HEK293T (cell line): ENCODE results near the gene SGSH.

Experiments
- BHLHE40 ChIP-seq: fragments of 450-650 bp; IDR thresholded peaks from 2 replicates; pipeline ENCODE4 v1.6.1; 2016; ENCODE audit warnings: mild to moderate bottlenecking, moderate library complexity, borderline replicate concordance
- FOXK2 ChIP-seq: fragments of 450-650 bp; IDR thresholded peaks from 2 replicates; pipeline ENCODE4 v1.6.1; 2016; ENCODE audit warnings: mild to moderate bottlenecking
- HDGF ChIP-seq: fragments of 450-650 bp; IDR thresholded peaks from 2 replicates; pipeline ENCODE4 v1.6.1; 2017; ENCODE audit warnings: antibody characterized with exemption, borderline replicate concordance
- ZNF384 ChIP-seq: fragments of 450-650 bp; IDR thresholded peaks from 2 replicates; pipeline ENCODE4 v1.6.1; 2016

DNA sequence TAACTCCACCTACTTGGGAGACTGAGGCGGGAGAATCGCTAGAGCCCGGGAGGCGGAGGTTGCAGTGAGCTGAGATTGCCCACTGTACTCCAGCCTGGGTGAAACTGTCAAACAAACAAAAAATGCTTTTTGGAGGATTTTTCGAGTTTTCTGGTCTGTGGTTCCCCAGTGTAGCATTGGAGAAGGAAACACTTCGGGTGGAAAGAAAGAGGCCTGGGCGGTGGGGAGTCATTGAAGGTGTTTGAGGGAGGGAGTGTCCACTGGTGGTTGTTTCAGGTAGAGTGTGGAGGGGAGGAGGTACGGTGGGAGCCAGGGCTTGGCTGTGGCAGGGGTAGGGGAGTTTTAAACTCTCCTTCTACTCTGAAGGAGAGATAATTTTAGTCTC lies 41.8 kb upstream of the SGSH start:
- TF ChIP-seq BHLHE40 (no peak), FOXK2 (no peak), ZNF384 (no peak), HDGF (no peak)
